Measurements from ENCODE around the gene RBP2.

DNA sequence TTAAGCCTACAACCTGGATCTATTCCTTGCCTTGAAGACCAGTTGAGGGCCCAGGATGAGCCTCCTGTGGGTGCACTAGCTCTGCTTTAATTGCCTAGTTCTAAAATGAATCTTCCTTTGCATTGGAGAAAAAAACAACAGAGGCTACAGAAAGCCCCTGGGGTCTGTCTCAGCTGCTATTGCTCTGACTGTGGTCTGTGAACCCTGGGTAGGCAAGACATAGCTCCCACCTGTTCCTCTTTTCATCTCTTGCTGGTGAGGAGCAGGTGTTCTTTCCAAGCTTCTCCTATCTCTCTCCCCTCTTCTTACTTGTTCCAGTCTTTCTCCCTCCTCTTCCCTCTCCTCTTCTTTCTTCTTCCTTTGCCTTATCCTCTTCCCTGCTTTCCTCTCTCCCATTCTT is 28.8 kb downstream of the RBP2 start:
- TF ChIP-seq POLR2AphosphoS5 (IDR thresholded peaks at IDR 0.05; ENCODE audit: low read depth, low read length), result no peak
- TF ChIP-seq TAF1 (IDR thresholded peaks at IDR 0.05; ENCODE audit: borderline replicate concordance, low read depth, low read length), result no peak
- no peak for TF ChIP-seq POLR2A (IDR thresholded peaks at IDR 0.05; ENCODE audit: low read depth, low read length)

Measured in GM12892 (cell line).